Caki2 (cell line): Measurements from ENCODE around the gene MLH1. TPM values are rescaled to one million over a fixed set of nuclear protein-coding genes. Genes with fewer than 3 reads are reported as not detected.

ENCODE experiments used
- total RNA-seq: library from RNA; depleted of rRNA; stranded (reverse); fragments of >200 nt; shearing (Covaris generic); gene quantifications from 2 replicates; pipeline ENCODE4 v1.2.3, GENCODE V29; 2014; ENCODE audit warnings: low replicate concordance; rRNA removed

The MLH1 gene
- total RNA-seq, 1 experiment from 2014 or later, result 51.4 TPM

Other genes starting within 250 kb of the MLH1 start
- not detected in 2 replicates for gene DCLK3, start 229.0 kb upstream of the MLH1 start, total RNA-seq
- gene TRANK1, start 48.5 kb upstream of the MLH1 start, total RNA-seq, result 4.0 and 16.1 TPM in 2 replicates
- gene EPM2AIP1, start 387 bp upstream of the MLH1 start, total RNA-seq, result 0.72 and 1.9 TPM in 2 replicates
- gene LRRFIP2, start 181.1 kb downstream of the MLH1 start, total RNA-seq, result 16.2 and 16.9 TPM in 2 replicates
- 11.3 and 14.1 TPM in 2 replicates for gene GOLGA4, start 249.8 kb downstream of the MLH1 start, total RNA-seq